ENCODE measurements around the gene LRRC53.

DNA sequence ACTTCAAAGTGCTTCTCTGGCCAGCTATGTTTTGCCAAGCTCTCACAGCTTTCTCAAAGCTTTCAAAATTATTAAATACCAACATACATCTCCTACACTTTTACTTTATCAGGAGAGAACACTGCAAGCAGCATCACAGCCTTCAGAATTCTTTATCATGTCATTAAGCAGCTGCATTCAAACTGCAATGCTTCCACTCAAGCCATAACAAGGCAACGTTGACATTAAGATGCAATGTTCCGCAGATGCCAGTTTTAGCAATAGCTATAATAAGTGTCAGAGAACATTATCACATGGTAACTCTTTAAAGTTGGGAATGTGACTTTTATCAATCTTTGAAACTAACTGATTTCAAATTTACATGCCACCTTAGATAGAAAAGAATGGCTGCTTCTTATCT is 91.9 kb downstream of the LRRC53 start:
- TF ChIP-seq, protein P1, sequence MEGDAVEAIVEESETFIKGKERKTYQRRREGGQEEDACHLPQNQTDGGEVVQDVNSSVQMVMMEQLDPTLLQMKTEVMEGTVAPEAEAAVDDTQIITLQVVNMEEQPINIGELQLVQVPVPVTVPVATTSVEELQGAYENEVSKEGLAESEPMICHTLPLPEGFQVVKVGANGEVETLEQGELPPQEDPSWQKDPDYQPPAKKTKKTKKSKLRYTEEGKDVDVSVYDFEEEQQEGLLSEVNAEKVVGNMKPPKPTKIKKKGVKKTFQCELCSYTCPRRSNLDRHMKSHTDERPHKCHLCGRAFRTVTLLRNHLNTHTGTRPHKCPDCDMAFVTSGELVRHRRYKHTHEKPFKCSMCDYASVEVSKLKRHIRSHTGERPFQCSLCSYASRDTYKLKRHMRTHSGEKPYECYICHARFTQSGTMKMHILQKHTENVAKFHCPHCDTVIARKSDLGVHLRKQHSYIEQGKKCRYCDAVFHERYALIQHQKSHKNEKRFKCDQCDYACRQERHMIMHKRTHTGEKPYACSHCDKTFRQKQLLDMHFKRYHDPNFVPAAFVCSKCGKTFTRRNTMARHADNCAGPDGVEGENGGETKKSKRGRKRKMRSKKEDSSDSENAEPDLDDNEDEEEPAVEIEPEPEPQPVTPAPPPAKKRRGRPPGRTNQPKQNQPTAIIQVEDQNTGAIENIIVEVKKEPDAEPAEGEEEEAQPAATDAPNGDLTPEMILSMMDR (IDR thresholded peaks at IDR 0.05; ENCODE audit: low read length), result no peak
- TF ChIP-seq EZH2 (IDR thresholded peaks at IDR 0.05; ENCODE audit: borderline replicate concordance, low read length), result no peak
